ENCODE data around the gene GRK7.
"Not testable (repeated sequence)": the region's sequence is repeated elsewhere in the genome, so short reads cannot be mapped to it uniquely, and the experiment has no call there.

Gene GRK7

DNA sequence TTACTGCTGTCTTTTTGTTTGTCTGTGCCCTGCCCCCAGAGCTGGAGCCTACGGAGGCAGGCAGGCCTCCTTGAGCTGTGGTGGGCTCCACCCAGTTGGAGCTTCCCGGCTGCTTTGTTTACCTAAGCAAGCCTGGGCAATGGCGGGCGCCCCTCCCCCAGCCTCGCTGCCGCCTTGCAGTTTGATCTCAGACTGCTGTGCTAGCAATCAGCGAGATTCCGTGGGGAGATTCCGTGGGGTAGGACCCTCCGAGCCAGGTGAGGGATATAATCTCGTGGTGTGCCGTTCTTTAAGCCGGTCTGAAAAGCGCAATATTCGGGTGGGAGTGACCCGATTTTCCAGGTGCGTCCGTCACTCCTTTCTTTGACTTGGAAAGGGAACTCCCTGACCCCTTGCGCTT, 656 bp upstream of the GRK7 start:
- DNase-seq: not testable (repeated sequence)

DNA sequence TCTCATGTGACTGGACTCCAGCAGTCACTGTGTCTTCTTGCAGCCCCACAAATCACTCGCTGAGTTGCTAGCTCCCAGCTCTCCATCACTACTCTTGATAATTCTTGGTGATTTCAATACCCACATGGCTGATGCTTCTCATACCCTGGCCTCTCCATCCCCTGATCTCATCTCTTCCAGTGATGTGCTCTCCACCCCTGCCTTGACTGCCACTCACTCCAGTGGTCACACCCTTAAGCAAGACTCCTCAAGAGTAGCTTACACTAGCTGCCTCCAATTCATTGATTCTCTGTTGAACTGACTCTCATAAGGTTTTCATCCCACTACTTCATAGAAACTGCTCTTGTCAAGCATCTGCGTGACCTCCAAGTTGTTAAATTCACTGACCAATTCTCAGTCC, 837 bp downstream of the GRK7 start:
- no peak for DNase-seq

DNA sequence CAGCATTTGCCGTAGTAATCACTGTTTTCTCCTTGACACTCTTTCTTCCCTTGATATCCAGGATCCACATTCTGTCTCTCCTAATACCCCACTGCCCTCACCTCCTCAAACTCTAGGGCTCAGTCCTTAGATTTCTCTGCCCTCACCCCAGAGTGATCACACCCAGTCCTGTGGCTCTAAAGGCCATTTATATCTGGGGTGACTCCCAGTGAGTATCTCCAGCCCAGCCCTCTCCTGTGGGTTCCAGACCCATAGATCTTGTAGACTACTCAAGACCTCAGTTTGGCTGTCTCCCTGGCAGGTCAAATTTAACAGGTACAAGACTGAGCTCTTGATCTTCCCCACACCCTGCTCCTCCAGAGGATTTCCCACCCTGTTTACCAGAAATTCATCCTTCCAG, 1.3 kb downstream of the GRK7 start:
- DNase-seq: no peak

DNA sequence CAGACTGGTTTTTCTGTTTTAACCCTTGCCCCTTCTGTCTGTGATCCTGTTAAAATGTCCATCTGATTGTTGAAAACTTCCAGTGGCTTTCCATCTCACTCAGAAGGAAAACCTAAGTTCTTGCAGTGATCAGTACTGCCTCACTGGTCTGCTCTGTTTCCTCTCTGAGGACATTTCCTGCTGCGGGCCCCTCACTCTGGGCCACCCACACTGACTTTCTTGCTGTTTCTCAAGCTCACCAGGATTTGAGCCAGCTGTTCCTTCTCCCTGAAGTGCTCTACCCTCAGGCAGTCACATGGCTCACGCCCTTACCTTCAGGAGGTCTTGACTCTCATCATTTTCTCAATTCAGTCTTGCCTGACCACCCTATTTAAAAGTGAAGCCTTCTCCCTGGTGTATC, 1.8 kb downstream of the GRK7 start:
- no peak for DNase-seq

- no peak for DNase-seq
Measured at GRCh38 chr3:141767066-141767465, 3.9 kb downstream of the GRK7 start.

DNA sequence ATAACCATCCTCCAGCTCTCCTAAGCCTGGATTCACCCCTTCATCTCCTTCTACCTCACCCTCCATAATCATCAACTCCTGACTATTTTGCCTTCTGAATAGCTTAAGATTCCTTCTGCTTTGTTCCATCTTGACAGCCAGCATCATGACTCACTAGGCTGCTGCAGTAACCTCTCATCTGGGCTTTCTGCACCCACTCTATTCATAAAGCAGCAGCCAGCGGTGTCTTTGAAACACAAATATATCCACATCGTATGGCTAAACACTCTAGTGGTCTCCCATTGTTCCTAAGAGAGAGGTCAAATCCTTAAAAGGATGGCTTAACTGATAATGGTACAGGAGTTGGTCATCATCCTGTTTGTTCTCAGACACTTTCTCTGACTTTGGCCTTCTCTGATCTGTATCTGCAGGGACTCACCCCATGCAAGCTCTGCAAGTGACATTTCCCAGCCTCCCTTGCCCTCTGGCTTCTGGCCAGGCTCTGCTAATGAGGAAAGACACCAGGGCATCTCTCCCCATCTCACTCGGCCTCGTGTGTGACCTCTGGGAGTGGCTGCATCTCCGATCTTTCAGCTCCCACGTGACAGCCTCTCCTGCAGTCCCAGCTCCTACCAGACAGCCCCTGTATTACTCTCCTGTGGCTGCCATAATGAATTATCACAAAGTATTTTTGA, 6.2 kb downstream of the GRK7 start:
- no peak for DNase-seq

DNA sequence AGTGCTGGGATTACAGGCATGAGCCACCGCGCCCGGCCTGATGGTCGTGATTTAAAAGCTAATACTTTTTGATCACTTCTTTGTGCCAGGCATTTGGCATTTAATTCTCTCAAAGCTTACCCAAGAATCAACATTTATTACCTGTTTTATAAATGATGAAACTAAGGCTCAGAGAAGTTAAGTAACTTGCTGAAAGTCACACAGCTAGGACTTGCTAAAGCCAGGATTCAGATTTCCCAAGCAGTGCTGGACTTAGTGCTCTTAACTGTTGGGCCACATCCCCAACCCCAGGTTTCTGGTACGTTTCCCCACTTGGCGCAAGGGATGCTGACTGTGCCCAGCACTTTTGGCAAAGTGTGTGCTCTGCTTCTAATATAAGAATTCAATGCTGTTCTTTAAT, 10.5 kb downstream of the GRK7 start:
- no peak for DNase-seq

DNA sequence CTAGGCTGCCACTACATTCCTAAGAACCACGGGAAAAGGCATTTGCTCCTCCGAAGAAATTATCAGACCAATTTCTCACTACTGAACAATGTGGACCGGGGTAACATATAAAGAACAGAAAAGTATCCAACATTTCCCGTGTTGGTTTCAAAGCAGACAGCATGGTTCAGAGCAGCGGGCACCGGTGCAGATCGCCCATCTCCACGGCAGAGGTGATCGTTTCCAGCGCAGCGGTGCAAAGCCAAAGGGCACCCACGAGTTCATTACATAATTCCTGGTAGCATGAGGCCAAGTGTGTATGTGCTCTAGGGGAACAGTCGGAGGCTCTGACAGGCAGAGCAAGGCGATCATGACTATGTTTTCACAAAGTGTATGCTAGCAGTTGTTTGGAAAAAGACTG, 13.2 kb downstream of the GRK7 start:
- no peak for DNase-seq

DNA sequence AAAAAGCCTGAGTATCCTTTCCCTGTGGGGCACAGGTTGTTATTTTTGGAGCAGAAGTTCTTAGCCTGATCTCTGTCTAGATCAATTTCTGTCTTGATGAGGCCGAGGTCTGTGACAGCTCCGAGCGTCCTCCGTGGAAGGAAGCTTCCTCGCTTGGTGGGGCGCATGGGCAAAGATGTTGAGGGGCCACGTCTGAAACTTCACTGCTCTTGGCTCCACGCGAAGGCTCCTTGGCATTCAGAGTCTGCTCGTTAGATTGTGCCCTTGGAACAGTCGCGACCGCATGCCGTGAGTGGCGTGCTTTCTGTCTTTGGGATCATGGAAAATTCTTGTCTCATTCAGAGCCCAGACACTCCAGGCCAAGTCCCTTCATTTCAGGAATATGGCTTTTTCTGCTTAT, 13.7 kb downstream of the GRK7 start:
- no peak for DNase-seq

DNA sequence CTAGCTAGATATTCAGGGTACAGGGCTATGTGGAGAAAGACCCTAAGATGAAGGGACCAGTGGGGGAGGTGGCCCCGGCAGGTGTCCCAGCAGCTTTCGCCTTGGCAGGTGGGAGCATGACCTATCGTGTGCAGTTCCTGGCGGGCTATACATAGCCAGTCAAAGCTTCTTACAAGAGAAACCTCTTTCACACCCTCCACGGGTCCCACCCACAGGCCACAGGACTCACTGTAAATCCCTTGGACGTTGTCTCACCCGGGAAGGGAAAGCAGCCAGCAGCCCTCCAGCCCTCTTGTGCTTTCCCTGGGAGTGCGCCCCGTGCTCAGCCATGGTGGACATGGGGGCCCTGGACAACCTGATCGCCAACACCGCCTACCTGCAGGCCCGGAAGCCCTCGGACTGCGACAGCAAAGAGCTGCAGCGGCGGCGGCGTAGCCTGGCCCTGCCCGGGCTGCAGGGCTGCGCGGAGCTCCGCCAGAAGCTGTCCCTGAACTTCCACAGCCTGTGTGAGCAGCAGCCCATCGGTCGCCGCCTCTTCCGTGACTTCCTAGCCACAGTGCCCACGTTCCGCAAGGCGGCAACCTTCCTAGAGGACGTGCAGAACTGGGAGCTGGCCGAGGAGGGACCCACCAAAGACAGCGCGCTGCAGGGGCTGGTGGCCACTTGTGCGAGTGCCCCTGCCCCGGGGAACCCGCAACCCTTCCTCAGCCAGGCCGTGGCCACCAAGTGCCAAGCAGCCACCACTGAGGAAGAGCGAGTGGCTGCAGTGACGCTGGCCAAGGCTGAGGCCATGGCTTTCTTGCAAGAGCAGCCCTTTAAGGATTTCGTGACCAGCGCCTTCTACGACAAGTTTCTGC, 15.0 kb downstream of the GRK7 start:
- DNase-seq: no peak

DNA sequence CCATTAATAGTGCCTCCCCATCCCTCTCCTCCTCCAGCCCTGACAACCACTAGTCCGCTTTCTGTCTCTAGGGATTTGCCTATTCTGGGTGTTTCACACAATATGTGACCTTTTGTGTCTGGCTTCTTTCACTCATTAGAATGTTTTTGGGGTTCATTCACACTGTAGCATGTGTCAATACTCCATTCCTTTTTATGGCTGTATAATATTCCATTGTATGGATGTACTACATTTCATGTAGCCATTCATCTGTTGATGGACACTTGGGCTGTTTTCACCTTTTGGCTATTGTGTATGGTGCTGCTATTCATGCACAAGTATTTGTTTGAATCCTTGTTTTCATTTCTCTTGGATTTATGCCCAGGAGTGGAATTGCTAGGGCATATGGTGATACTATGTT, 16.5 kb downstream of the GRK7 start:
- no peak for DNase-seq

- no peak for DNase-seq
Measured at GRCh38 chr3:141782386-141782932, 19.3 kb downstream of the GRK7 start.

GRCh38 chr3:141783632-141784031, 20.4 kb downstream of the GRK7 start:
- DNase-seq: no peak

- DNase-seq: no peak
Measured at GRCh38 chr3:141784096-141784495, 20.9 kb downstream of the GRK7 start.

GRCh38 chr3:141784531-141784930, 21.3 kb downstream of the GRK7 start:
- no peak for DNase-seq

DNA sequence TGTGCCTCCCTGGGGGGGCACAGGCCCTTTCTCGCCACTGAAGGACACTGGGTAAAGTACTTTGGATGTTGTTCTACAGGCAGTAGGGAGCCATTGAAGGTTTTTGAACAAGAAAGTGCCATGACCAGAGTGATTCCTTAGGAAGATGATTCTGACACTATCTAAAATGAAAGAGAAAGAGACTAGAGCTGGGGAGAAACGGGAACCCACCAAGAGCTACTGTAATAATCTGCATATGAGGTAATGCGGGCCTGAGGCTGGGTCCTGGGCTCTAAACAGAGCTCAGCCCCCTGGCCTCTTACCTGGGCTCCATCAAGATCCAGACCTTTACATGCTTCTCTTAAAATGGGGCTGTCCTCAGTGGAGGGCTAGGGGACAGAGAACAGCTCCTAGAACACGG, 24.9 kb downstream of the GRK7 start:
- no peak for DNase-seq

DNA sequence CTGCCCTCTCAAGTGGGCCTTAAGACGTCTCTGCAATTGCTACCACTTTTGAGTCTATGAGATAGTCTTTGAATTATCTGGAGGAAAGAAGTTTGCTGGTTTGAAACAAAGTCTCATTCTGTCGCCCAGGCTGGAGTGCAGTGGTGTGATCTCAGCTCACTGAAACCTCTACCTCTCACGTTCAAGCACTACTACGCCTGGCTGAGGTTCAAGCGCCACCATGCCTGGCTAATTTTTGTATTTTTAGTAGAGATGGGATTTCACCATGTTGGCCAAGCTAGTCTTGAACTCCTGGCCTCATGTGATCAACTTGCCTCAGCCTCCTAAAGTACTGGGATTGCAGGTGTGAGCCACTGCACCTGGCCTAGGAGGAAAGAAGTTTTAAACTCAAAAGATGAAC, 25.5 kb downstream of the GRK7 start:
- not testable (repeated sequence) for DNase-seq

DNA sequence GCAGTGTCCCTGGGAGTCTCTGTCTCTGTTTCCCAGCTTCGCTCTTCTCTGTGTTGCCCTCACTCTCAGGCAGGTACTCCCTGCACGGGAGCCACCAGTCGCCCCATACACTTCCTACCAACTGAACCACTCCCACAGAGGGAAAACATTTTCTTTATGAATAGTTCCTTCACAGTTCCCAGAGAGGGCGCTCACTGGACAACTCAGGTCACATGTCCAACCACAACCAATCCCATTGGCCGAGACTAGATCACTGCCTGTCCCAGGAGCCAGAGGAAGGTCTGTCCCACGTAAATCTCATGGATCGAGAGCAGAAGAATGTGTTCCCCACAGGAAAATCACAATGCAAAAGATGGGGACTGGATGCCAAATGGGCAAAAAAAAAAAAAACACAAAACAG, 26.1 kb downstream of the GRK7 start:
- no peak for DNase-seq

GRCh38 chr3:141790171-141790570, 27.0 kb downstream of the GRK7 start:
- no peak for DNase-seq

GRCh38 chr3:141792495-141792894, 29.3 kb downstream of the GRK7 start:
- DNase-seq: no peak

DNA sequence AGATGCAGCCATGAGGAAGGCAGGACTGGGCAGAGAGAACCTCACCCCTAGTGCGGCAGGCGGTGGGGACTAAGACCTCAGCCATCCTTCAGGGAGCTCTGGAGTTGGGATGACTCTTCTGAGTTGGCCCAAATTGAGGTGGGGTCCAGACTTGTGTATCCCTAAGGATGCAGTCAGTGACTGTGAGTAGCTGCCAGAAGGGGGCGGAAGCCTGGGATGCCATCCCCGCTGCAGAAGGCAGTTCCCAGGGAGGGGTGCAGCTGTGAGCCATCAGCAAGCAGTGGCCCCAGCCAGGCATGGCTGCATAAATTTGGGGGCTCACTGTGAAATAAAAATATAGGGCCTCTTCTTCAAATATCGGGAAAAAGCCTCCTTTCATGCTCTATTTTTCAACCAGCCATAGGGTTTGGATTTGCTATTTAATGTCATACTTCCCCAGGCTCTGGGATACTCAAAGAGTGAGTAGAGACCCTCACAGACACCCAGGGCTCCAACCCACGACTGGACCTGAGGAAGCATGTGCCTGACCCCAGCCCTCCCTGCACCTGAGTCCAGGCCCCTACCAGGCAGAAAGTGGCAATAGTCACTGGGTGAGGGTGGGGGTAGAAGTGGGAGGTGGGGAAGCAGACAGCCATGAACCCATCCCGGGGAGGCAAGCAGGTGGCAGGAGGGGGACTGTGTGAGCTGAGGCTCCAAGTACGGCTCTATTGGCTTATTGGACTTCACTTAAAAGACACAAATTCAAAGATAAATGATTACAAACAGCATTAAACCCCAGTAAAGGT, 30.5 kb downstream of the GRK7 start:
- DNase-seq: no peak

- no peak for DNase-seq
Measured at GRCh38 chr3:141795276-141795675, 32.1 kb downstream of the GRK7 start.

GRCh38 chr3:141795741-141796080, 32.5 kb downstream of the GRK7 start:
- no peak for DNase-seq
